Urothelium cell line (cell line): ENCODE data around the gene TMEM184B.

Source experiments
- DNase-seq: peaks from one replicate; pipeline ENCODE4 v3.0.0; 2011; ENCODE audit warnings: low spot score, mixed read lengths
- FAIRE-seq: peaks from 2 replicates; lab custom pipeline; 2011; peaks lifted over from hg19 to GRCh38; lab: Jason Lieb, UNC

Gene TMEM184B

DNA sequence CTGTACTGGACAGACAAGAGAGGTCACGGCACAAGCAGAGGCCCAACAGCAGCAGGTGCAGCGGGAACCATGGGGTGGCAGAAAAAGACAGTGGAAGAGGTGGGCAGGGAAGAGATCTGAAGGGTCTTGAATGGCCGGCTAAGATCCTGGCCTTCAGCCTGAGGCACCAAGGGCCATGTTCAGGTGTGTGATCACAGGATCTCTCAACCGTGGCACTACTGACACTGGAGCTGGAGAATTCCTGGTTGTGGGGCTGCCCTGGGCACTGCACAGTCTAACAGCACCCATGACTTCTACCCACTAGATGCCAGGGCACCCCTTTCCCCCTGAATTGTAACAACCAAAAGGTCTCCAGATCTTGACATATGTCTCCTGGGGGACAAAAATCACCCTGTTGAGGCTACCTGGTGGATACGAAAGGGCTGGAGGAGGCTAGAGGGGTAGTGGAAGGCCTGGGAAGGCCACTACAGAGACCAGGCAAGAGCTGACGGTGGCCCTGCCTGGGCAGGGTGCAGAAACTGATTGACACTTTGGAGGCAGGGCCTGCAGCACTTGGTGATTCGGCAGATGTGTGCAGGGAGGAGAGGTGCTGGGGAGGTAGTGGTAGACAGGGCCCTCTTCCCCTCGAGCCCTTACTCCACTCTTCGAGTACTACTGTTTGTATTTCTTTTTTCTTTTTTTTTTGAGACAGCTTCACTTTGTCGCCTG lies 36.1 kb upstream of the TMEM184B start:
- DNase-seq, result no peak
- no peak for FAIRE-seq

- DNase-seq, result no peak
- no peak for FAIRE-seq
Observed at GRCh38 chr22:38305471-38306448, 33.0 kb upstream of the TMEM184B start.

DNA sequence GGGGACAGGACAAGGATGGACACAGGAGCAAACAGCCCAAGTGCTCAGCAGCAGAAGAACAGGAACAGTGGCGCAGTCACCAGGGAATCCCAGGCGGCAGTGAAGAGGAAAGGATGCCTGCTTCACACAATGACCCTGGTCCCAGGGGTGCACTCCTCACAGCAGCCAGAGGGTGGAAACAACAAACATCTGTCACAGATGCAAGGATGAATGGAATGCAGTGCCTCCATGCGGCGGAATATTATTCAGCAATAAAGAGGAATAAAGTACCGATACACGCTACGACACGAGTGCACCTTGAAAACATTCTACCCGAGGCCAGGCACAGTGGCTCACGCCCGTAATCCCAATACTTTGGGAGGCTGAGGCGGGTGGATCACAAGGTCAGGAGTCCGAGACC lies 31.7 kb upstream of the TMEM184B start:
- DNase-seq (no peak), FAIRE-seq (peak; percentile 66)

GRCh38 chr22:38303974-38304373 lies 31.2 kb upstream of the TMEM184B start:
- DNase-seq (no peak), FAIRE-seq (no peak)

- DNase-seq (no peak), FAIRE-seq (no peak)
Observed at GRCh38 chr22:38302906-38303305, 30.1 kb upstream of the TMEM184B start.

DNA sequence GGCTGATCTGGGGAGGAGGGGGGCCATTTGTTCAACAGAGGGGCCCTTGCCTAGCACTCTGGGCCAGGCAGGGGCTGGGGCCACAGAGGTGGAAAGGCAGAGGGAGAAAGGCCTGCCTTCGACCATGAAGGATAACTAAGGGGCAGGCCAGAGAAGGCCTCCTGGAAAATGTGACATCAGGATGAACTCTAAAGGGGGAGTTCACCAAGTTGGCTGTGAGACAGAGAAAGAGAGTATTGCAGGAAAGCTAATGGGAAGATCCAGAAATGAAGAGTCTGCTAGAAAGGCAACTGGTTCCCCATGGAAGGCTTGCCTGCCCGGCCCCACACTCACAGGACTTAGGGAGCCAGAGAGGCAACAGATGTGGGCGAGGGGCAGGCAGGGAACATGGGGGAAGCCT lies 28.1 kb upstream of the TMEM184B start:
- DNase-seq (no peak), FAIRE-seq (no peak)

DNA sequence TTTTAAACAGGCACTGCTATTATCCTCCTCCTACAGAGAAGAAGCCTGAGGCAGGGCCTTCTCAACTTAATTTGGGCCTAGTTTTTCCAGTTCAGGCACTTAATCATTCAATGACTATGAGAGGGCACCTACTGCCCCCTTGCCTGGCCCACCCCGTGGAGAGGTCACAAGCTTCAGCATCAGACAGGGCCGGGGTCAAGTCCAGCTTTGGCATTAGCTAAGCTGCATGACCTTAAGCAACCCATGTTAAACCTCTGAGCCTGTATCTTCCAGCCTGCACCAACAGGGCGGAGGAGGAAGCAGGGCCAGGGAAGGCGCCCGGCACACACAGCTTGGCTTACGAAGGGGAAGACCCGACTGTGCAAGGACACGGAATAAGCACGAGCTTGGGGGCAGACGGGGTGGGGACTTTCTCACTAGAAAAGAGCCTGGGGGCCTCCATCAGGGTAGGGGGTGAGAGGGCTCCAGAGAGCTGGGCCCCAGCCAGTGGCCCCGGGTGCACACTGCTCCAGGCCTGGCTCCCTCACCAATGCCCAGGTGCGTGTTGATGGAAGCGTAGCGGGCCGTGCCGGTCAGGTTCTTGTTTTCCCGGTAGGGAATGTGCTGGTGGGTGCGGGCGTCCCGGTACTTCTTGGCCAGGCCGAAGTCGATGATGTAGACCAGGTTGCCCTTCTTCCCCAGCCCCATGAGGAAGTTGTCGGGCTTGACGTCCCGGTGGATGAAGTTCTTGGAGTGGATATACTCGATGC lies 27.6 kb upstream of the TMEM184B start:
- no peak for FAIRE-seq
- no peak for DNase-seq

GRCh38 chr22:38299770-38300102 lies 26.9 kb upstream of the TMEM184B start:
- DNase-seq, result no peak

GRCh38 chr22:38298312-38299005 lies 25.6 kb upstream of the TMEM184B start:
- peak; percentile 71 for DNase-seq
- FAIRE-seq, result peak; percentile 9

More at GRCh38 chr22:38299770-38300102, 26.9 kb upstream of the TMEM184B start:
- no peak for FAIRE-seq

GRCh38 chr22:38296372-38296771 lies 23.6 kb upstream of the TMEM184B start:
- FAIRE-seq (no peak), DNase-seq (no peak)

- FAIRE-seq, result peak; percentile 48
- DNase-seq, result no peak
Observed at GRCh38 chr22:38295863-38296262, 23.1 kb upstream of the TMEM184B start.

DNA sequence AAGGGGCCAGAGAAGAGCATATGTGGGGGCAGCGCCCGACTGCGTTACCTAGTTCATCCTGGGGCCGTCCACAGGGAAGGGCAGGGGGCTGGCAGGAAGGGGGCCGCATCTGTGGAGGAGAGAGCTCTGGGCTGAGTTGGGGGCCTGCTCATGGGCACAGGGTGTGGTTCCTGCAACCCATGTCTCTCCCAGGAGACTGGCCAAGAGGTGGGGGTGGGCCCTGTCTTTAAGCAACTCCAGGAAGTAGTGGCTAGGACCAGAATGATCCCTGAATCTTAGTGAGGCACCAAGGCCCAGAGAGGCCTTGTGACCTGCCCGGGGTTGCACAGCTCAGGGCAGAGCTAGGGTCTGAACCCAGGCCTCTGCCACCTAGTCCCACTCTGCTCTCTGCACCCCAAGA lies 22.5 kb upstream of the TMEM184B start:
- FAIRE-seq (no peak), DNase-seq (no peak)

DNA sequence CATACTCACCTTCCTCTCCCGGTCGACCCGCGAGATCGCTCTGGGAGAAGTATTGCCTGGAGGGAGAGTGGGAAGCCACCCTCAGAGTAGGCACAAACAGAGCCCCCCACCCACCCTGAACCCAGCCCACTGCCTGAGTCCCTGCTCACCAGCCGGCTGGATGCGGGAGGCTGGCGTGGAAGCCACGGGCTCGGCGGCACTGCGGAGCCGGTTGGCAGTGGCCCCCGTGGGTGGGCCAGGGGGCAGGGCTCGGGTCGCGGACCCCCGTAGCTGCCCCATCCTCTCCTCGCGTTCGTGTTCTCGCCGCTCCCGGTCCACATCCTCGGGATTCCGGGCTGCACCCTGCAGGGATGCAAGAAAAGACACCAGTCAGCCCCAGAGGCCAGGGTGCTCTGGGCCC lies 21.4 kb upstream of the TMEM184B start:
- no peak for FAIRE-seq

GRCh38 chr22:38292694-38293093 lies 19.9 kb upstream of the TMEM184B start:
- FAIRE-seq, result no peak
- no peak for DNase-seq

More for the DNA sequence above, 21.4 kb upstream of the TMEM184B start:
- DNase-seq, result no peak

DNA sequence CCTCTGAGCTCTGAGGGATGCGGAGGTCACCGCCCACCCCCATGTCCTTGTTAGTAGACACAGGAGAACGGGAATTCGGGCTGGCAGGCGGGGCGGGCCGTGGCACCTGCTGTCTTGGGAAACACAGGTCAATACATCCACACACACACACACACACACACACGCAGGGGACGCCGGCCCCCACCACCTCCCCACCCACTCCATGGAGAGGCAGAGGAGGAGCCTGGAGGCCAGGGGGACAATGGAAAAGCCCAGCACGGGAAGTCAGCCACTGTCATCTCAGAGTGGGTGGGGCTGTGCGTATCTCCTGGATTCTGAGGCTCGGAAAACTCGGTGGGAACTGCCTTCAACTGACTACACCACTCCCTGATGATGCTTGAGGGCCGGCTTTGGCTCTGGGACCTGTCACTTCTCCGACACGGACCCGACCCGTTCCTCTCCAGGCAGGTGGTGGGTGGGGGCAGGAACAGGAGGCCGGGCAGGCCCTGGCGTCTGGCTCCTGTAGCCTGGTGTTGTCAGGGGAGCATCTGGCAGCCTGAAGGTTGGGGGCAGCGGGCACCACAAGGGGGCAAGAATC lies 18.5 kb upstream of the TMEM184B start:
- FAIRE-seq (no peak), DNase-seq (no peak)

DNA sequence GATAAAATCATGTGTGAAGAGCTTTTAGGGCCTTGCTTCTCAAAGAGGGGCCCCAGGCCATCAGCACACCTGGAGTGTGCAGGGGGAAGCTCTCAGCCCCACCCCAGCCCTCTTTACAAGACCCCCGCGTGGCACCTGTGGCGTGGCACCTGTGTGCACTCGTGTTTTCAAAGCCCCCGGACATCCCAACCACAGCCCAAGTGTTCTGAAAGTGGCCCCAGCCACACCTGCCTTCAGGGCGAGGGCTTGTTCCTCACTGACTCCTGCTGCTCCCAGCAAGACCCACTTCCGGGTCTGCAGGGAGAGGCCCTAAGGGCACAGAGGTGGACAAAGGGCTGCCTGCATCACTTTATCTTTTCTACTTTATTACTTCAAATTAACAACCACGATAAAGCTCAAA lies 17.5 kb upstream of the TMEM184B start:
- FAIRE-seq (no peak), DNase-seq (no peak)

- DNase-seq, result no peak
- FAIRE-seq, result no peak
Observed at GRCh38 chr22:38289583-38290082, 16.8 kb upstream of the TMEM184B start.

GRCh38 chr22:38286915-38287669 lies 14.3 kb upstream of the TMEM184B start:
- no peak for DNase-seq
- FAIRE-seq, result no peak

- FAIRE-seq (no peak), DNase-seq (no peak)
Observed at GRCh38 chr22:38285018-38285417, 12.2 kb upstream of the TMEM184B start.

DNA sequence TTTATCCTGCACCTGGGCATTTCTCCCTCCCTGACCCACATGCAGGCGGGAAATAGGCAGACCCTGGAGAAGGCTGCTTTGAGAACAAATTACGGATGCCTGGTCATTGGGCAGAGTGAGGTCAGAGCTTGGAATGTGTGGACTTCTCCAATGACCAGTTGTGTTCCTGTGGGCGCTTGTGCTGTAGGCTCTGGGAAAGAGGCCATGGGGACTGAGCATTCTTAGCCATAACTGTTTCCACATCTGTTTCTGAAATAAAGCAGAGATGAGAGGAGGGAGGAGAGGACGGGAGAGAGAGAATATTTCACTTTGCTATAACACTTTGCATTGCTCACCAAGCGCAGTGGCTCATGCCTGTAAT lies 11.2 kb upstream of the TMEM184B start:
- FAIRE-seq, result no peak
- DNase-seq, result no peak
